Retinal pigment epithelial cell (primary cell): ENCODE measurements around the gene CDK11A.
"Not testable (repeated sequence)": the region's sequence is repeated elsewhere in the genome, so short reads cannot be mapped to it uniquely, and the experiment has no call there.

Experiments
- DNase-seq: peaks from one replicate; pipeline ENCODE4 v3.0.0-alpha.2; 2010; ENCODE audit warnings: low read depth
- H3K4me3 ChIP-seq: 2 replicates; pipeline ENCODE4 v1.5.1; 2011; ENCODE audit warnings: mild to moderate bottlenecking, low read length, control low read depth, moderate library complexity
- TF ChIP-seq, protein P1 (sequence below): conservative IDR thresholded peaks from 2 replicates; pipeline ENCODE4 v1.5.1; 2011; ENCODE audit warnings: low read depth, low read length, control low read depth, inconsistent platforms

CDK11A gene

DNA sequence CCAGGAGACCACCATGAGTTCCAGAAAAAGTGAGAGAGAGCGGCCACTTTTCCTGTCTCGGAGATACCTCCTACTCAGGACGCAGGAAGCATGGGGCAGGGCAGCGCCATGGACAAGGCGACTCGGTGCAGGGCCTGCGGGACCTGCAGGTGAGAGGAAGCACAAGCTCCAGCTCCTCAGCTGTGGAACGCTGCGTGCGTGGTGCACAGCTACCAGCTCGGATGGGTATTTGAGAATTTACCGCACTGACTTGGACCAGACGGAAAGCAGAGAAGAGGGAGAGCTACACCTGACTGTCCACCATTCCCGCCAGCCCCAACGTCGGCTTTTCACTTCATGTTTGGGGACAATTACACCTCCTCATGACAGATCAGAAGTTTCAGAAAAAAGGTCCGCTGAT, 8.2 kb upstream of the CDK11A start:
- DNase-seq: no peak
- H3K4me3 ChIP-seq: no peak overlapping the region
- TF ChIP-seq, protein P1, sequence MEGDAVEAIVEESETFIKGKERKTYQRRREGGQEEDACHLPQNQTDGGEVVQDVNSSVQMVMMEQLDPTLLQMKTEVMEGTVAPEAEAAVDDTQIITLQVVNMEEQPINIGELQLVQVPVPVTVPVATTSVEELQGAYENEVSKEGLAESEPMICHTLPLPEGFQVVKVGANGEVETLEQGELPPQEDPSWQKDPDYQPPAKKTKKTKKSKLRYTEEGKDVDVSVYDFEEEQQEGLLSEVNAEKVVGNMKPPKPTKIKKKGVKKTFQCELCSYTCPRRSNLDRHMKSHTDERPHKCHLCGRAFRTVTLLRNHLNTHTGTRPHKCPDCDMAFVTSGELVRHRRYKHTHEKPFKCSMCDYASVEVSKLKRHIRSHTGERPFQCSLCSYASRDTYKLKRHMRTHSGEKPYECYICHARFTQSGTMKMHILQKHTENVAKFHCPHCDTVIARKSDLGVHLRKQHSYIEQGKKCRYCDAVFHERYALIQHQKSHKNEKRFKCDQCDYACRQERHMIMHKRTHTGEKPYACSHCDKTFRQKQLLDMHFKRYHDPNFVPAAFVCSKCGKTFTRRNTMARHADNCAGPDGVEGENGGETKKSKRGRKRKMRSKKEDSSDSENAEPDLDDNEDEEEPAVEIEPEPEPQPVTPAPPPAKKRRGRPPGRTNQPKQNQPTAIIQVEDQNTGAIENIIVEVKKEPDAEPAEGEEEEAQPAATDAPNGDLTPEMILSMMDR: no peak

DNA sequence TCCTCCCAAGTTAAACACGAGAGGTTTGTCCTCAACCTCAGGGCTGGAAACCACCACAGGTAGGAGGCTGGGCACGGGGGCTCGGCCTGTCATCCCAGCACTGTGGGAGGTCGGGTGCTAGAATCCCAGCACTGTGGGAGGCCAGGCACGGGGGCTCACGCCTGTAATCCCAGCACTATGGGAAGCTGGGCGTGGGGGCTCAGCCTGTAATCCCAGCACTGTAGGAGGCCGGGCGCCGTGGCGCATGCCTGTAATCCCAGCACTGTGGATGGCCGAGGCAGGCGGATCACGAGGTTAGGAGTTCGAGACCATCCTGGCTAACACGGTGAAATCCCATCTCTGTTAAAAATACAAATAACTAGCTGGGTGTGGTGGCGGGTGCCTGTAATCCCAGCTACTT, 6.7 kb upstream of the CDK11A start:
- TF ChIP-seq, protein P1: no peak
- no peak overlapping the region for H3K4me3 ChIP-seq
- DNase-seq: no peak

DNA sequence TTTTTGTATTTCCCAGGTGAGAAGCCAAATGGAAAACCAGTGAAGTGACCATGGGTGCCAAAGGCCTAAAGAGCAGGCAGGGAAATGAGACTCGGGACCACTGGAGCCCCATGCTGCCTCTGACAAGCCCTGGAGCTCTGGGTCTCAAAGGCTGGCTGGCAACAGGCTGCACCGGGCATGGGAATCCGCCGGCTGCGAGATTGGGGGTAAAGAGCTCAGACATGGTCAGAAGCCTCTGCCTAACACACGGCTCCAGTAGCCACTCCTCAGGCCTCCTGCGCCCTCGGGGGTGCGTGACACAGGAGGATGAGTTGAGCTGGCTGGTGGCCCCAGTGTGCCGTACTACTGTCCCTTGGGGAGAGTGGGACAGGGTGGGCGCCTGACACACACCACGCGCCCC, 6.1 kb upstream of the CDK11A start:
- not testable (repeated sequence) for DNase-seq, H3K4me3 ChIP-seq

DNA sequence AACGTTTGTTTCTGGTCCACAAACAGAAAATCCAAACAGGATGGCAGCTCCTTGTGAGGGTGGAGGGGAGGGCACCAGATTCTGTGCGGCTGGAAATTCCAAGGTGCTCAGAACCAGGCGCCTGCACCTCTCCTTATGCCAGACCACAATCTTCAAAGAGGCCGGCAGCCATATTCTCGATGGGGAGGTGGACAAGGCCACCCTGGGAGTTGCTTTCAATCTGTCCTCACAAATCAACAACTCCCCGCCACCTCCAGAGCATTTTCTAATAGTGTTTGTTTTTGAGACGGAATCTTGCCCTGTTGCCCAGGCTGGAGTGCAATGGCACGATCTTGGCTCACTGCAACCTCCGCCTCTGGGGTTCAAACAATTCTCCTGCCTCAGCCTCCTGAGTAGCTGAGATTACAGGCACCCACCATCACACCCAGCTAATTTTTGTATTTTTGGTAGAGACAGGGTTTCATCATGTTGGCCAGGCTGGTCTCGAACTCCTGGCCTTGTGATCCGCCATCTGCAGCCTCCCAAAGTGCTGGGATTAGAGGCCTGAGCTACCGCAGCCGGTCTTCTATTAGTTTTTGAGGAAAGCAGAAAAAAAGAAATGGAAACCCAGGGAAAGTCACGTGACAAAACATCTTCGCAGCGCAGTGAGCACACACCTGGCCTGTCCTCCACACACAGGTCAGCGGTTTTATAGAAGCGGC, 5.1 kb upstream of the CDK11A start:
- DNase-seq, H3K4me3 ChIP-seq: not testable (repeated sequence)

DNA sequence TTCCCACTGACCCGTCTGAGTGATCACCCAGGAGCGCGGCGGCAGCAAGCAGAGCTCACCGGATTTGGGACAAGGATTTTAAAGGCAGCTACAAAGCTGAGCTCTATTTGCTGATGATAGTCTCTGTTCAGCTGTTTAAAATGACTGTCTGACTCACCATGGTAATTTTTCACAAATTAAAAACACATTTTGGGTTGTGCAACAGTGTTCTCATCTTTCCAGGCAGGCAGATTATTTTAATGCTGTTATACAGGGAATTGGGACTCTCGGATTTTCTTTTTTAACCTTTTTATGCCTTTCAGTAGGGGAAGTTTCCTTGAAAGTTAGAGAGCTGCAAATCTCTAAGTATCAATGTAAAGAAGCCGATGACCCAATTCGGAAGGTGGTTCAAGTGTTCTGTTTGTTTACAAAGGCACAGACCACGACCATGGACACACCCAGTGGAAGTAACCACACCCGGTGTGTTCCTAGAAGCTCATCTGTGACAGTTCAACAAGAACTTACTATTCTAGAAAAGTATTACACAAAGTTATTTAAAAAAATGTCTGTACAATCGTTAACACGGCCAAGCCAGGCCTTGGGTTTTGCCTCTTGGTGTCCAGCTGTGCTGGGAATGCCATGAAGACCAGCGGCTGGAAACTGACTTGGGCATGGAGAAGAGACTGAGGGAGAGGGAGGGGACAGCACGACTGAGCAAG, 4.3 kb upstream of the CDK11A start:
- H3K4me3 ChIP-seq, DNase-seq: not testable (repeated sequence)

DNA sequence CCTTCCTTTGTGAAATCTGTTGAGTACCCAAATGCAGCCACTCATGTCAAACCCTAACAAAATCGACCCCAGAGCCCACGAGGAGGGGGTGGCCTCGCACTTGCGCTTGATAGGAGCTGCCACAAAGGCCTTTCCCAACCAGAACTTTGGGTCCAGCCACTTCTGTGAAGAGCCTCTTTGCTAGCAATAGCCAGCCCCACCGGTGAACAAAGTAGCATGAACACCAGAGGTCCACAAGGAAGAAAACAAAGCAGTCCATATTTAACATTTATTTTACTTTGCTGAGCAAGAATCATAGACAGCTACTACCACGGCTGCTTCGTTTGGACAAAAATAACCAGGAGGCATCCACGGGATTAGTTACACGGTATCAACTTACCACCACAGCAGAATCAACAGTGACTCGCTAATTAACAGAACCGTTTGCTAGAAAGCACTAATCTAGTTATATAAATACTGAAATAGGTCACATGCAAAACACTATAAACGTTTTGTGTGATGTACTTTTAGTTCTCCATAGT, 3.0 kb upstream of the CDK11A start:
- DNase-seq, H3K4me3 ChIP-seq: not testable (repeated sequence)

DNA sequence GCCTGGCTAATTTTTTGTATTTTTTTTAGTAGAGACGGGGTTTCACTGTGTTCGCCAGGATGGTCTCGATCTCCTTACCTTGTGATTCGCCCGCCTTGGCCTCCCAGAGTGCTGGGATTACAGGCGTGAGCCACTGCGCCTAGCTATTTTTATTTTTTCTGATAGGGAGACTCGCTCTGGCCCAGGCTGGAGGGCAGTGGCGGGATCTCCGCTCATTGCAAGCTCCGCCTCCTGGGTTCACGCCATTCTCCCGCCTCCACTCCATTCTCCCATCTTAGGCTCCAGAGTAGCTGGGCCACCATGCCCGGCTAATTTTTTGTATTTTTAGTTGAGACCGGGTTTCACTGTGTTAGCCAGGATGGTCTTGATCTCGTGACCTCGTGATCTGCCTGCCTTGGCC, 1.9 kb upstream of the CDK11A start:
- not testable (repeated sequence) for DNase-seq, H3K4me3 ChIP-seq

DNA sequence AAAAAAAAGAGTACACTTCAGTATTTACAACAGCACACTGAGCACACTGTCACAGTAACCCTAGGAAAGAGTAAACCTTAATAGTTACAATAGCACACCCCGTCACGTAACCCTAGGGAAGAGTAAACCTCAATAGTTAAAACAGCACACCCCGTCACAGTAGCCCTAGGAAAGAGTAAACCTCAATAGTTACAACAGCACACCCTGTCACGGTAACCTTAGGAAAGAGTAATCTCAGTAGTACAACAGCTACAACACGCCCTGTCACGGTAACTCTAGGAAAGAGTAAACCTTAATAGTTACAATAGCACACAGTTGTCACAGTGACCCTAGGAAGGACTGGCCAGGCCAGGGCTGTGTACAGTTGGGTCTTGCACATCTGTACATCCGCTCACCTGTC, 3.0 kb downstream of the CDK11A start:
- no peak for DNase-seq
- no peak overlapping the region for H3K4me3 ChIP-seq
- TF ChIP-seq, protein P1: no peak

DNA sequence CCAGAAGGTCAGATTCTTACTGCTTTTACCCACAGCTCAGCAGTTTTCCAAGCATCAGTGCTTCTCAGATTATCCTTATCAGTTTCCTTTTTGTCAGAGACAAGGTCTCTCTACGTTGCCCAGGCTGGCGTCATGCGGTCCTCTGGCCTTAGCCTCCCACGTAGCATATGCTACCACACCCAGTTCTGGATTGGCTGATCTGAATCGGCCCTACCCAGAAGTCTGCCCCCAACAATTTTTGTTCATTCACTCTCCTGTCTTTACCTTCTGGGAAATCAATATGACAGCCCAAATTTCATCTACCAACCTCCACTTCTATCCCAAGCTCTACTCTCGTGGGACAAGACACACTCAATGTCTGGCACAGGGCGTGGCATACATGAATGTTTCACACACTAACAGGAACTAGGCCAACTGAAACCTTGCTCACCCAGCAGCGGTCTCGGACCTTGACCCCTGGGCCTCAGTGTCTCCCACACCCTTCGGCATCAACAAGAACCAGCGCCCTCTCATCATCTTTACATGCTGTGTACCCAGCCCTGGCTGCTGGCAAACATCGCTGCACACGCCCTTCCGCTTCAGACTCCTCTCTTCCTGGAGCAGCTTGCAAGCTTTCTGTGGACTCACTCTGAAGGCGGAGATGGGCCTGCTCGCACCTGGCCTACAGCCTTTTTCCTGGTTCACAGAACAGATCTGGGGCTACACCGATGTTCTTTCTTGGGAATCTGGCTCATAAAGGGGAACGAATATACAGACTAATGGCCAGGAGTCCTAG, 8.9 kb downstream of the CDK11A start:
- not testable (repeated sequence) for DNase-seq, H3K4me3 ChIP-seq

DNA sequence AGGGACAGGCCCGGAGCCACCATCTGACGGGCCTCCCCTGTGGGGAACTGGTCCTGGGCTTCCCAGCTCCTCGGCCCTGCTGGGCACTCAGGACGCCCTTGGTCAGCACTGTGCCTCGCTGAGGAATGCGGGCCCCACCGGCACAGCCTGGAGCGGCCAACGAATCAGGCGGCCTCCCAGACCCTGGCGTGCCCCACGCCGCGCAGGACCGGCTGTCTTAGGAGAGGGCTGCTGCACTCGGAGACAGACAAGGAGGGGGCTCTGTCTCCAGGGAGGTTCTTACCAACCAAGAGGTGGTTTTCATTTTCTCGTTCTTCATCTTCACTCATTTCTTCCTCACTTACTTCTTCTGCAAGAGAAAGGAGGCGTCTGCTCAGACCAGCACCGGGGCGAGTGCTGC, 16.3 kb downstream of the CDK11A start:
- H3K4me3 ChIP-seq, DNase-seq: not testable (repeated sequence)

DNA sequence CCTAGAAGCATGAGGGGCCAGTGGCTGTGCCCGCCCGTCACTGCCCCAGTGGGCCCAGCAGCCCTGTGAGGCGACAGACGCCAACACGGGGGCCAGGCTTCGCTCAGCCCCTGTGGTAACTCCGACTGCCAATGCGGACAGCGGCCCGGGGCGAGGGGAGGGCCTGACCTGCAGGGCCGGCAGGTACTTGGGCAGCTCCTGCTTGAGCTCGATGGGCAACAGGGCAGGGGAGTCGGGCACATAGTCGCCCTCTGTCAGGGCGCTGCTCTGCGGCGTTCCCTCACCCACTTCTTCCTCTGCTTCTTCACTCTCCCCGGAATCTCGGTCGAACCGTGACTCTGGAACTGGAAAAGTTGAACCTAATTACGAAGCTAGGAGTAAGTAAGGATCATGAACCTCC, 16.9 kb downstream of the CDK11A start:
- H3K4me3 ChIP-seq, DNase-seq: not testable (repeated sequence)

DNA sequence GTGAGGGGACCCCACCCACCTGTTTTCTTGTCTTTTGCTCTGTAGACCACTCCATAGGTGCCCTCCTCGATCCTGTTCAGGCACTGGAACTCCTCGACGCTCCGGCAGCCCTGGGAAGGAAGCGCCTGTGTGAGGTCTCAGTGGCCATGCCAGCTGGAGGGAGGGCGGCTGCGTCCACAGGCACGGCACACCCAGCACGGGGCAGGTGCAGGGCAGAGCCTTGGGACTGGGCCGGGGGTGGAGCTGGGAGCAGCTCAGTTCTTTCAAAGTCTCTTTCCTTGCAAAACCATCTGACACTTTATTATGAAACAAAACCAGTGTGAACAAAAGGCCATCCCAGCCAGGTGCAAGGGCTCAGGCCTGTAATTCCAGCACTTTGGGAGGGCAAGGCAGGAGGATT, 18.5 kb downstream of the CDK11A start:
- H3K4me3 ChIP-seq, DNase-seq: not testable (repeated sequence)

DNA sequence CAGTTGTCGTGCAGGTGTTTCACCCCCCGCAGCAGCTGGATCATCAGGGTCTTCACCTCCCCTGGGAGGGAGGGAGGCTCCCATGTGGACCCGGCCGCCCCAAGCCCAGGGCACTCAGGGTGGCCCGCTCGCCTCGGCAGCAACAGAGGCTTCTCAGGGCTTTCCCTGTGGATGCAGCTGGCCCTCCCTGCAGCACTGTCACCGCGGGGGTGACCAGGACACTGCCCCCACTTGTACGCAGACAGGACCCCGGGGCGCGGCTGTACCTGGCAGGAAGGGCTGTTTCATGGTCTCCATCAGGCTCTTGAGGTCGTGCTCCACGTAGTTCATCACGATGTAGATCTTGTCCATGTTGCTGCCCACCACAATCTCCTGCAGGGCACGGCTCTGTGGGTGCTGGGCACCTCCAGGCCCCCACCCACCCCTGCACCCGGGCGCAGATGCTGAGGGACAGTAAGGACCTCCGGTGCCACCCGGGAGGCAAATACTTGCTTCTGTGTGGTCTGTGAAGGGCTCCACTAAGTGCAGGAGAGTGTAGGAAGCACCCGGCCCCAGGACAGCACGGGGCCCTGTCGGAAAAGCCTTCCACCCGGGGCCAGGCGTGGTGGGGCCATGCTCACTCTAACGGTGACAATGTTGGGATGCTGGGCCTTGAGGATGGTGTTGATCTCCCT, 19.7 kb downstream of the CDK11A start:
- not testable (repeated sequence) for H3K4me3 ChIP-seq, DNase-seq
